ENCODE data around the gene ADIPOR2.

ADIPOR2 gene

DNA sequence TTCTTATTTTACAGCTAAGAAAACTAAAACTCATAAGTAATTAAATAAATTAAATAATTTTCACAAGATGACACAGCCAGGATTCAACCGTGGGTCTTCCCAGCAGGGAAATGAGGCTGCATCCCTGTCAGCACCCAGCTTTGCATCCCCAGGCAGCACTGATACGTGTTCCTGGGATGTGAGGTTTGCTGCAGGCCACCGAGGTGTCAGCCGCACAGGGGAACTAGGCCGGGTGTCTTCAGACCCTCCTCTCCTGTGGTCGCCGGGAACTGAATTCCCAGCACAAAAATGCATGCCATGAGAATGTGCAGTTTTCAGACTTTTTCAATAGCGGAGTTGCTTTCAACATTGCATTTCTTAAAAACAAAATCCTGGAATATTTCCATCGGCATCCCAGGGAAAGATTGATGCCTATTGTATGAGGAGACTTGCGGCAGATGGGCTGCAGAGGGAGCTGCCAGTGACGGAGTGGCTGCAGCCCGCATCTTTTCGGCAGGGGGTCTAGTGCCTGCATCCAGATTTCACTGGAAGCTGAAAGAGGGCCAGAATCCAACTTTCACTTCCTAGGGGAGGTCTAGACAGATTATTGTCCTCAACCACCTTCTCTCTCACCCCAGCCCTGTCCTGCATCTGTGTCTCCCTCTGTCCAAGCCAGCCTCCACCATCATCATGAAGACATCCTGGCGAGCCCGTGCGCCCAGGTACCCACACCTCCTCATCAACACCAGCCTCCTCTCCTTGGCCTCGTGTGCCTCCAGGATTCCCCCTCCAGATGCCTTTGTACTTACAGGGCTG, 142.1 kb downstream of the ADIPOR2 start:
- DNase-seq = no peak

GRCh38 chr12:1833596-1834028, 142.7 kb downstream of the ADIPOR2 start:
- DNase-seq = no peak

DNA sequence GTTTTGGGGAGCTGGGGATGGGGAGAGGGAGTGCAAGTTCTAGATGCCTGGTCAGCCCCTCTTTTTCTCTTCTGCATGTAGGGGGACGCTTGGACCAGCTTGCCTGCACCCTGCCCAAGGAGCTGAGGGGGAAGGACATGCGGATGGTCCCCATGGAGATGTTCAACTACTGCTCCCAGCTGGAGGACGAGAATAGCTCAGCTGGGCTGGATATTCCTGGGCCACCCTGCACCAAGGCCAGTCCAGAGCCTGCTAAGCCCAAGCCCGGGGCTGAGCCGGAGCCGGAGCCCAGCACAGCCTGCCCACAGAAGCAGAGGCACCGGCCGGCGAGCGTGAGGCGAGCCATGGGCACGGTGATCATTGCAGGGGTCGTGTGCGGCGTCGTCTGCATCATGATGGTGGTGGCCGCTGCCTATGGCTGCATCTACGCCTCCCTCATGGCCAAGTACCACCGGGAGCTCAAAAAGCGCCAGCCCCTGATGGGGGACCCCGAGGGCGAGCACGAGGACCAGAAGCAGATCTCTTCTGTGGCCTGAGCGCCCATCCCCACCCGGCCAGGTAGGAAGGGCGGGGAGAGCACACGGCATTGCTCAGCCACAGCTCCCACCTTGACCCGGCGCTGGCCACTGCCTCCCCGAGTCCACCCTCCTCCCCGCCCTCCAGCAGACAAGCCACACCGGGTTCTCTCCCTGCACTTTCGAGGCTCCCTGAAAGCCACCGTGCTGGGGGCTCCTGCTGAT, 143.5 kb downstream of the ADIPOR2 start:
- no peak for DNase-seq

GRCh38 chr12:1835211-1836131, 144.6 kb downstream of the ADIPOR2 start:
- no peak for DNase-seq

DNA sequence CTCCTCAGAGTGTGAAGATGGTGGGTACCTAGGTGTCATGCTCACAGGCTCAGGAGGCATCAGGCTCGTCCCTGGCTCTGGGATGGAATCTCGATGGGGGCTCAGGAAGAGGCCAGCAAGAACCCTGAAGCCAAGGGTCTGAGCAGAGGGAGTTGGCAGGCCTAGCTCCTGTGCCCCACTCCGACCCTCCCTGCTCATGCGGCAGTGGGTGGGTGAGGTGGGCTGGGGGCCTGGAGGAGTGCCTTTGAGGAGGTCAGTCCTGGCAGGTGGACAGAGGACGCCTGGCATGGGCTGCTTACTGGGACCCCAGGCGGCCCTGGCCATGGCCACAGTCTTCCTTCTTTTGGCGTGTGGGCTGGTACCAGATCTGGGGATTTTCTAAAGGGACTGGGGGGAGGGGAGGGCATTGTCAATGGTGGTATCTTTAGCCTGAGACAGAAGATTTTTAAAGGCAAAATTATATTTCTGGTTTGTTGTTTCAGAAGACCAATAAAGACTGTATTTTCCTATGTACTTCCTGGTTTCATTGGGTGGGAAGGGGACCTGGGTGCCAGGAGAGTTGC, 145.5 kb downstream of the ADIPOR2 start:
- DNase-seq = no peak

DNA sequence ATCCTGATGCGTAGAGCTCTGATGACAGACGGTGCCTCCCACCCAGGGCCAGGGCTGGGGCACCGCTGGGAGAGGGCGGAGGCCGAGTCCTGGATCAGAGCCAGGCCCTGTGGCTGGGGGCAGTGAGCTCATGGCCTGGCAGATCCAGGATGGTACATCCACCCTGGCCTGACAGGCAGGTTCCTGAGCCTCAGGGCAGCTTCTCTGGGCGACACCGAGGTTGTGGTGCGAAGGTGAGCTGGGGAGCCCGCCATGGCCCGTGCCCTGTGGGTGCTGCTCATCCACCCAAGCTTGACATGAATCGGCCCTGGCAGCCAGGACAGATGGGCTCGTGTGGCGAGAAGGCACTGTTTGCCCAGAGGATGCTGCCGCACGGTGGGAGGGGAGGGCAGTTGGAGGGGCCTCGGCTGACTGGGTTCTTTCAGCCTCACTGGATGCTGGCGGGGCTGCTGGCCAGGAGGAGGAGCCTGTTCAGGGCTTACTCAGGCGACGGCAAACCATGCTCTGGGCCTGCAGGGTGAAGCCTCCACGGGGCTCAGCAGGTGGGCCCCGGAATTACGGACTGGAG, 146.1 kb downstream of the ADIPOR2 start:
- no peak for DNase-seq

DNA sequence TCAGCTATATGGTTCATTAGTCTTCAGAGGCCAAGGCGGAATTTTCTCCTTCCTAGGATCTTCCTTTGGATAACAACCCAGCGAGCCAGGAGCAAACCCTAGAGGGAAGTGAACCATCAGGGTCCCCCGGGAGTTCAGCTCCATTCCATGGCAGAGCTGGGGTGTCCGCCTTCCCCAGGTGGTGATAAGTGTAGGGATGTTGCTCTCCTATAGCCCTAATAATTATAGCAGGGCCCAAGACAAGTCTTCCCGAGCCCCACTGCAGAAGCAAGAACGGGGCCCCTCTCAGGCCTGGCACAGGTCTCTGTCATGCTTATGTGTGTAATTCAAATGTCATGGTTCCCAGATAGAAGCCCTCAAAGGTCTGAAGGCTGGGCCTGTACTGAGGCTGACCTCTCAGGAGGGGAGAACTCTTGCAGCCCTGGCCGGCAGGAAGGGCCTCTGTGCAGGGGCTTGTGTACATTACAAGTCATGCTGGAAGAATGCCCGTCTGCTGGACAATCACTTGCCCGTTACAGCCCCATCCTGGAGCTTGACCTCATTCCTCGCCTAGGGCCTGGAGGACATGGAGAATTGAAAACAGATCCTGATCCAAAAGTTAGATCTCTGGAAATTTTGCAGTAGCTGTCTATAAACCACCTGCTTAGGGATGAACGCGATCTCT, 146.8 kb downstream of the ADIPOR2 start:
- DNase-seq = no peak
